H9 (cell line): ENCODE measurements around the gene ABR. TPM values are rescaled to one million over a fixed set of nuclear protein-coding genes. Genes with fewer than 3 reads are reported as not detected.

Source experiments
- DNase-seq: peaks from one replicate; pipeline ENCODE4 v3.0.0-alpha.2; 2017
- H2AFZ ChIP-seq: one replicate; pipeline ENCODE4 v1.6.1; 2013; ENCODE audit warnings: mild to moderate bottlenecking, low read length, control low read depth, moderate library complexity
- H2AK5ac ChIP-seq: 2 replicates; pipeline ENCODE4 v1.6.1; 2013; ENCODE audit warnings: low read length, control low read depth, mixed read lengths; ENCODE audit not compliant: insufficient read length
- H2BK120ac ChIP-seq: one replicate; pipeline ENCODE4 v1.6.1; 2013; ENCODE audit warnings: low read depth, mild to moderate bottlenecking, low read length, control low read depth, inconsistent platforms; ENCODE audit not compliant: poor library complexity, severe bottlenecking
- H2BK12ac ChIP-seq: 2 replicates; pipeline ENCODE4 v1.6.1; 2013; ENCODE audit warnings: low read length, control low read depth, mixed read lengths, low read depth; ENCODE audit not compliant: insufficient read length
- H2BK15ac ChIP-seq: 2 replicates; pipeline ENCODE4 v1.6.1; 2013; ENCODE audit warnings: low read depth, low read length, control low read depth
- H2BK20ac ChIP-seq: one replicate; pipeline ENCODE4 v1.6.1; 2013; ENCODE audit warnings: low read depth, mild to moderate bottlenecking, low read length, control low read depth, inconsistent platforms; ENCODE audit not compliant: poor library complexity, severe bottlenecking
- H2BK5ac ChIP-seq: 2 replicates; pipeline ENCODE4 v1.6.1; 2013; ENCODE audit warnings: low read length, control low read depth, mixed read lengths; ENCODE audit not compliant: insufficient read length
- H3K14ac ChIP-seq: 2 replicates; pipeline ENCODE4 v1.6.1; 2013; ENCODE audit warnings: low read length, control low read depth; ENCODE audit not compliant: insufficient read depth
- H3K18ac ChIP-seq: 2 replicates; pipeline ENCODE4 v1.6.1; 2013; ENCODE audit warnings: low read depth, mild to moderate bottlenecking, mixed read lengths, low read length, control low read depth; ENCODE audit not compliant: insufficient read length
- H3K23ac ChIP-seq: 2 replicates; pipeline ENCODE4 v1.6.1; 2013; ENCODE audit warnings: low read length, control low read depth, mixed read lengths, low read depth; ENCODE audit not compliant: insufficient read length
- H3K23me2 ChIP-seq: 2 replicates; pipeline ENCODE4 v1.6.1; 2013; ENCODE audit warnings: low read depth, mild to moderate bottlenecking, mixed read lengths, low read length, control low read depth; ENCODE audit not compliant: insufficient read length, poor library complexity, severe bottlenecking
- H3K27ac ChIP-seq: 2 replicates; pipeline ENCODE4 v1.5.1; 2013; ENCODE audit warnings: low read length, control low read depth, mixed read lengths, low read depth; ENCODE audit not compliant: insufficient read length
- H3K27me3 ChIP-seq: 2 replicates; pipeline ENCODE4 v1.6.1; 2013; ENCODE audit warnings: low read length, control low read depth, inconsistent platforms; ENCODE audit not compliant: insufficient read depth
- H3K4ac ChIP-seq: 2 replicates; pipeline ENCODE4 v1.6.1; 2013; ENCODE audit warnings: low read depth, mild to moderate bottlenecking, control low read depth, inconsistent platforms, low read length, moderate library complexity
- H3K4me1 ChIP-seq: 2 replicates; pipeline ENCODE4 v1.6.1; 2013; ENCODE audit warnings: low read length, control low read depth, inconsistent platforms; ENCODE audit not compliant: insufficient read depth
- H3K4me2 ChIP-seq: 2 replicates; pipeline ENCODE4 v1.6.1; 2013; ENCODE audit warnings: low read length, control low read depth, mixed read lengths; ENCODE audit not compliant: insufficient read length, insufficient read depth
- H3K56ac ChIP-seq: 2 replicates; pipeline ENCODE4 v1.6.1; 2013; ENCODE audit warnings: low read depth, mild to moderate bottlenecking, mixed read lengths, low read length, control low read depth; ENCODE audit not compliant: insufficient read length
- H3K79me1 ChIP-seq: 2 replicates; pipeline ENCODE4 v1.6.1; 2013; ENCODE audit warnings: low read depth, mild to moderate bottlenecking, moderate library complexity, low read length, control low read depth, inconsistent platforms; ENCODE audit not compliant: insufficient read depth, poor library complexity, severe bottlenecking
- H3K79me2 ChIP-seq: 2 replicates; pipeline ENCODE4 v1.6.1; 2013; ENCODE audit warnings: low read length, control low read depth, inconsistent platforms; ENCODE audit not compliant: insufficient read depth
- H3K9ac ChIP-seq: 2 replicates; pipeline ENCODE4 v1.6.1; 2013; ENCODE audit warnings: low read length, control low read depth, mixed read lengths; ENCODE audit not compliant: insufficient read length; ENCODE audit errors: extremely low read depth
- H3K9me3 ChIP-seq: one replicate; pipeline ENCODE4 v1.6.1; 2013; ENCODE audit warnings: low read depth, low read length, inconsistent platforms; ENCODE audit not compliant: control insufficient read depth
- H3T11ph ChIP-seq: one replicate; pipeline ENCODE4 v1.6.1; 2013; ENCODE audit warnings: mild to moderate bottlenecking, low read length, control low read depth, inconsistent platforms
- H4K20me1 ChIP-seq: one replicate; pipeline ENCODE4 v1.6.1; 2013; ENCODE audit not compliant: control insufficient read depth, insufficient read length, insufficient read depth
- H4K5ac ChIP-seq: 2 replicates; pipeline ENCODE4 v1.6.1; 2013; ENCODE audit warnings: low read depth, mild to moderate bottlenecking, mixed read lengths, low read length, control low read depth; ENCODE audit not compliant: insufficient read length
- H4K8ac ChIP-seq: replicated peaks from 2 replicates; pipeline ENCODE4 v1.6.1; 2013; ENCODE audit warnings: low read length, control low read depth, mixed read lengths, low read depth; ENCODE audit not compliant: insufficient read length
- H4K91ac ChIP-seq: 2 replicates; pipeline ENCODE4 v1.6.1; 2013; ENCODE audit warnings: low read depth, mild to moderate bottlenecking, moderate library complexity, mixed read lengths, low read length, control low read depth; ENCODE audit not compliant: insufficient read length
- H3K27ac Mint-ChIP-seq, 3 experiments: 2 replicates in 2 of 3; 3 replicates in 1 of 3; pipeline ENCODE4 v1.8.0; 2020 to 2021; ENCODE audit warnings: mixed read lengths in 3 of 3, mild to moderate bottlenecking in 1 of 3, moderate library complexity in 1 of 3
- H3K27me3 Mint-ChIP-seq: 2 replicates; pipeline ENCODE4 v1.8.0; 2021; ENCODE audit warnings: low read depth, mild to moderate bottlenecking, moderate library complexity, mixed read lengths
- H3K36me3 Mint-ChIP-seq, 3 experiments: 2 replicates in 2 of 3; 3 replicates in 1 of 3; pipeline ENCODE4 v1.8.0; 2020 to 2021; ENCODE audit warnings: low read depth in 3 of 3, mixed read lengths in 3 of 3; ENCODE audit not compliant: insufficient read depth in 1 of 3
- H3K4me1 Mint-ChIP-seq, 2 experiments: 2 replicates each; pipeline ENCODE4 v1.8.0; 2020; ENCODE audit warnings: mixed read lengths in 2 of 2
- H3K4me3 Mint-ChIP-seq, 2 experiments: 2 replicates in 1 of 2; 3 replicates in 1 of 2; pipeline ENCODE4 v1.8.0; 2020 to 2021; ENCODE audit warnings: mild to moderate bottlenecking in 2 of 2, mixed read lengths in 2 of 2, moderate library complexity in 1 of 2
- H3K9me3 Mint-ChIP-seq, 2 experiments: 2 replicates in 1 of 2; 3 replicates in 1 of 2; pipeline ENCODE4 v1.8.0; 2020; ENCODE audit warnings: mild to moderate bottlenecking in 2 of 2, mixed read lengths in 2 of 2, moderate library complexity in 1 of 2
- WGBS: extraction: QIAGEN DNeasy Blood & Tissue Kit; methylation state at CpG from one replicate; pipeline ENCODE4 v1.1.7; 2013; ENCODE audit warnings: missing lambda C conversion rate, low lambda C conversion rate, mixed read lengths; ENCODE audit not compliant: insufficient read length; ENCODE audit errors: extremely low coverage; 5-methylcytosine and 5-hydroxymethylcytosine counted together
- total RNA-seq: library from RNA; stranded (reverse); gene quantifications from 2 replicates; pipeline ENCODE4 v1.2.1, GENCODE V29; 2021
- TF ChIP-seq, protein P1 (sequence below): fragments of 200-600 bp; sonication (generic); conservative IDR thresholded peaks from 3 replicates; pipeline ENCODE4 v1.8.0; 2021; ENCODE audit warnings: antibody characterized with exemption, mild to moderate bottlenecking

The ABR gene
- total RNA-seq, 1 experiment from 2014 or later, result 34.7 TPM

DNA sequence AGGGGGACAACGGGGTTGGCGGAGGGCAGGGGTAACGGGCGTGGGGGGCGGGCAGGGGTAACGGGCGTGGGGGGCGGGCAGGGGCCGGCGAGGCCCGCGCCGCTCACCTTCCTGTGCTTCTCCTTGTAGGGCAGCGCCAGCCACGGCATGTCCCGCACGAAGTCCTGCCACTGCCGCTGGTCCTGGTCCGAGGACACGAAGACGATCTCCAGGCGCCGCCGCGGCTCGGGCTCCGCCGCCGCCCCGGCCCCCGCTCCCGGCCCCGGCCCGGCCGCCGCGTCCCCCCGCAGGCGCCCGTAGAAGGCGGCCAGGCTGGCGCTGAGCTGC lies 200.6 kb downstream of the ABR start:
- Histone ChIP-seq H4K91ac (no peak overlapping the region), H3K4me2 (peak overlapping the region; percentile 54), H2AK5ac (no peak overlapping the region), H3K79me1 (no peaks in the 10 kb centered on the region), H2BK20ac (no peak overlapping the region), H2AFZ (no peak overlapping the region), H2BK120ac (no peak overlapping the region), H4K8ac (no peak overlapping the region), H2BK5ac (no peak overlapping the region), H3K23ac (no peak overlapping the region), H3K79me2 (peaks cover 25% of the 10 kb centered on the region), H3K18ac (no peak overlapping the region), H3K27me3 (no peaks in the 10 kb centered on the region), H3K4ac (no peak overlapping the region), H3K14ac (peak overlapping the region; percentile 18; the same call in 1 of the 2 replicates), H3K56ac (no peak overlapping the region), H2BK15ac (no peak overlapping the region), H3K9ac (peak overlapping the region; percentile 50), H4K20me1 (no peaks in the 10 kb centered on the region), H3T11ph (no peak overlapping the region), H4K5ac (no peak overlapping the region), H2BK12ac (no peak overlapping the region), H3K23me2 (peaks cover 18% of the 10 kb centered on the region), H3K27ac (no peak overlapping the region), H3K4me1 (peaks cover 11% of the 10 kb centered on the region), H3K9me3 (no peaks in the 10 kb centered on the region)
- Mint-ChIP-seq H3K9me3 (no peaks in the 10 kb centered on the region; a peak in 1 of 5 replicates), H3K36me3 (peaks cover 3 to 5% (median 4%) of the 10 kb centered on the region in 3 experiments; a peak in 4 of 7 replicates), H3K27ac (no peak overlapping the region), H3K27me3 (no peaks in the 10 kb centered on the region), H3K4me1 (peaks cover 40% of the 10 kb centered on the region in 2 experiments), H3K4me3 (peak overlapping the region; percentile 63 to 71; a peak in 4 of 5 replicates)
- DNase-seq, result no peak
- WGBS, result no CpG with 5 or more reads among the region's 42 CpGs
- TF ChIP-seq, protein P1, sequence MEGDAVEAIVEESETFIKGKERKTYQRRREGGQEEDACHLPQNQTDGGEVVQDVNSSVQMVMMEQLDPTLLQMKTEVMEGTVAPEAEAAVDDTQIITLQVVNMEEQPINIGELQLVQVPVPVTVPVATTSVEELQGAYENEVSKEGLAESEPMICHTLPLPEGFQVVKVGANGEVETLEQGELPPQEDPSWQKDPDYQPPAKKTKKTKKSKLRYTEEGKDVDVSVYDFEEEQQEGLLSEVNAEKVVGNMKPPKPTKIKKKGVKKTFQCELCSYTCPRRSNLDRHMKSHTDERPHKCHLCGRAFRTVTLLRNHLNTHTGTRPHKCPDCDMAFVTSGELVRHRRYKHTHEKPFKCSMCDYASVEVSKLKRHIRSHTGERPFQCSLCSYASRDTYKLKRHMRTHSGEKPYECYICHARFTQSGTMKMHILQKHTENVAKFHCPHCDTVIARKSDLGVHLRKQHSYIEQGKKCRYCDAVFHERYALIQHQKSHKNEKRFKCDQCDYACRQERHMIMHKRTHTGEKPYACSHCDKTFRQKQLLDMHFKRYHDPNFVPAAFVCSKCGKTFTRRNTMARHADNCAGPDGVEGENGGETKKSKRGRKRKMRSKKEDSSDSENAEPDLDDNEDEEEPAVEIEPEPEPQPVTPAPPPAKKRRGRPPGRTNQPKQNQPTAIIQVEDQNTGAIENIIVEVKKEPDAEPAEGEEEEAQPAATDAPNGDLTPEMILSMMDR, result no peak
